HG03066 (cell line): ENCODE data around the gene ACOX1.

ENCODE experiments used
- ATAC-seq: cut with Tn5 transposase; IDR thresholded peaks from one replicate; pipeline ENCODE4 v1.9.1; 2021; ENCODE audit warnings: low read depth; ENCODE audit not compliant: unreplicated experiment

Gene ACOX1

DNA sequence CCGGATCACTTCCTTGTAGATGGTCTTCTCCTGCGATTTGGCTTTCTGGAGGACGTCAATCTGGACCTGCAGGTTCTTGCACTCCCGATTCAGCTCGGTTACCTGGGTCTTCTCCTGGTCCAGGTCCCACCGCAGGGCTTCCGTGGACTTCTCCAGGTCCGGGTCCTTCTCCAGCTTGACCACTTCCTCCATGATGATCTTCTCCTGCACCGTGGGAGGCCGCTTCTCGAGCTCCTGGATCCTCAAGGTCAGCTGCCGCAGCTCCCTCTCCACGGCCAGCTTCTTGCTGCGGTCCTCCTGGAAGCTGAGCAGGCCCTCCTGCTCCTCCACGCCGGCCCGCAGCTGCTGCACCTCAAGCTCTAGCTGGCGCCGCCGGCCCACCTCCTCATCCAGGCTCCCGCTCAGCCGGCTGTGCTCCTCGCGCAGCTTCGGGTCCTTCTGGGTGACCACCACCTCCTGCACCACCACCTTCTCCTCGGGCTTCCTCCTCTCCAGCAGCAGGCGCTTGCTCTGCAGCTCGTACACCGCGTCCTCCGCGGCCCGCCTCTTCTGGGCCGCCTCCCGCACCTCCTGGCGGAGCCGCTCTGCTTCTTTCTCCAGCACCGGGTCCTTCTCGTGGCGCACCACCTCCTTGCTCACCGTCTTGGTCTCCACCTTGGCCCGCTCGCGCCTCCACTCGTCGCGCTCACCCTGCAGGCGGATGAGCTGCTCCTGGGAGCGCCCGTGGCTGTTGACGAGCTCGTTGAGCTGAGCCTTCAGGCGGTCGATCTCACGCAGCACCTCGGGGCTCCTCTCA, 29.9 kb upstream of the ACOX1 start:
- no peak for ATAC-seq

DNA sequence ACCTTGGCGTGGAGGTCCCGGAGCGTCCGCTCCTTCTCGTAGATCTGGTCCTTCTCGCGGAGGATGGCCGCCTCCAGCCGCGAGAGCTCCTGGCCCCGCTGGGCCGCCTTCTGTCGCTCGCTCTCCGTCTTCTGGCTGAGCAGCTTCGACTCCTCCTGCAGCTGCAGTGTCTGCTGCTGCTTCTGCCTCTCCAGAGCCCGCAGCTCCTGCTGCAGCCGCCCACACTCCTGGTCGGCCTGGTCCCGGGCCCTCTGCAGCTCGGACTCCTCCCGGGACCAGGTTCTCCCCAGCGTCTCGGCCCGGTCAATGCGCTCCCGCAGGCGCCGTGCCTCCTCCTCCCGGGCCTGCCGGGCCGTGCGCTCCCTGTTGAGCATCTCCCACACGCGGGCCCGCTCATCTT, 29.2 kb upstream of the ACOX1 start:
- no peak for ATAC-seq

DNA sequence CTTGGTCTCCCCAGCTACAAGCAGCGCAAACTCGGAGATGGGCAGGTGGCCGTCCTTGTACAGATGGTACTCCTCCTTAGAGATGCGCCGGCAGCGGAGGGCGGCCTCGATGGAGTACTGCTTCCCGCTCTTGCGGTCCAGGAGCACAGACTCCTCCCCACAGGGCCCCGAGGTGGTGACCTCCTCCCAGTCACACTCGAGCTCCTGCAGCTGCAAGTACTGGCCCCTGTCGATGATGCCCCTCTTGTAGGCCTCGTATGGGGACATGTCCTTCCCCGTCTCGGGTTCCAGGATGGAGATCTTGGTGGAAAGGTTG, 28.8 kb upstream of the ACOX1 start:
- ATAC-seq, result no peak

DNA sequence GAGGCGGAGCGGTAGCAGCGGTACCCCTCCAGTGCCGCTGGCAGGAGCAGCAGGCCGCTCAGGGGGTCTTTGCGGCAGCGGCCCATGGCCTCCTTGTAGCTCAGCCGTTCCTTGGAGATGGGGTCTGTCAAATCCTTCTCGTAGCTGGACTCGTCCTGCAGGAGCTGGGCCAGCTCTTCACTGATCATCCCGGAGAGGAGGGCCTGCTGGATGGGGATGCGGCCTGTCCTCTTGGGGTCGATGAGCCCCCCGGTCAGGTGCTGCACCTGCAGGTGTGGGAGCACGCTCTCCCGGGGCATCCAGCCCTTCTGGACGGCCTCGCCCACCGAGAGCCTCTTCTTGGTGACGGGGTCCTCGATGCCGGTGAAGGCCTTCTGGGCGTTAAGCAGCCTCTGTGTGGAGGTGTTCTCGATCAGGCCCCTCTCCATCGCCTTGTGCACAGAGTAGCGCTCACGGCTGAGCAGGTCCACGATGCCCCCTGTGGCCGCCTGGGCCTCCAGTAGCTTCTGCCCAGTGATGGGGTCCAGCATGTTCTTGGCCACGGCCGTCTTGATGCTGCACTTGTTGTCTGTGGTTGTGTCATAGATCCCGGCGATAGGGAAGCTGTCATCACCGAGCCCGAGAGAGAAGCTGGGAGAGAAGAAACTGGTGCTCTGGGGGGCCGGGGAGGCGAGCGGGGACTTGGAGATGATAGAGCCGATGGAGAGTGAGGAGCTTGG, 28.3 kb upstream of the ACOX1 start:
- ATAC-seq, result no peak

DNA sequence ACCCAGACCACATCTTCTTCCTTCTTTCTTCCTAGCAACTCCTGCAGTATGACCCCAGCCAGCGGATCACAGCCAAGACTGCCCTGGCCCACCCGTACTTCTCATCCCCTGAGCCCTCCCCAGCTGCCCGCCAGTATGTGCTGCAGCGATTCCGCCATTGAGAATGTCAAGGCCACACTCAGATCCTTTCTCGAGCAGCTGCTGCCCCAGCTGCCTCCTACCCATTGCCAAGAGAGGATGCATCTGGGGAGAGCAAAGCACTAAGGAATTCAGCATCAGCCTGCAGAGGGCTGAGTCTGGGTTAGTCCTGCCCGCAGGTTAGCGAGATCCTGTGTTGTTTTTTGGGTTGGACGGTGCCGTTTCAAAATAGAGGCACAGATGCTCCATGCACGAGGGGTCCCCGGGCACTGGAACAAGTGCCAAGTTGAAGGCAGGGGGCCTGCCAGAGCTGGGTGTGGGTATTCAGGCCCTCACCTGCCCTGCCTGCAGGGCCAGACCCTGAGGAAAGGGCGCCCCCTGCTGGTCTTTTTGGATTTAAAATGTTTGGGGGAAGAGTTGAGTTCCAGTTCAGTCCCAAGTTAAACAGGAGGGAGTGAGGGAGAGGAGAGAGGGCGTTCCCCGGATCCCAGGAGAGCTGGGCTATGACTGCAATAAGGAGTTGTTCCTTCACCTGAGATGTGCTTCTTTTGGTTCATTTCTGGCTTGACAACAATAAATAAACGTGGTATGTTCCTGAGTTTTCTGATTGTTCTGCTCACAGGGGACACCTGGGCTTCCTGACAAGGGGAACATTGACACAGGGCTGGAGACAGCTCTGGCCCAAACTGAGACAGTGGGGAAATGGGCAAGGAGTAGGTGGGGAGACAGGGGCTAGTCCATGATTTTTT, 26.5 kb upstream of the ACOX1 start:
- ATAC-seq, result no peak

DNA sequence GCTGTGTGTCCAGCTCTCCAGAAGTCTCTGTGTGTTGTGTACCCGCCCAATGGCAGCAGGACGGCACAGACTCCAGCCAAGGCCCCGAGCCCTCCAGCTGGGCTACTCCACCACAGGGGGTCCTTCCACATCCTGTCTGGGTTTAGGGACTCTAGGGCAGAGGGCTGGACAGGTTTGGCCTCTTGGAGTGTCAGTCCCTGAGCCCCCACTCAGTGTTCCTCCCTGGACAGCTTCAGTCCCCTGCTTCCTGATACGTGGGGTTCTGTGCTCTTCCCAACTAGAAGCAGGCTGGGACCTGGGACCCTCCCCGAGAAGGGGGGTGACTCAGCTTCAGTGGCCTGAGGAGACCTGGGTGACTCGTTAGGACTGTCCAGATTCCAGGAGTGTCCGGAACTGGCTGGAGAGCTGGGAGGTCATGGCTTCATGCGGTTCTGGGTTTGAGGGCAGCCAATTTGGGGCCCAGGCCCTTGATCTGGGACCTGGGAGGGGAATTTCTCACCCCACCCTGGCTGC, 25.8 kb upstream of the ACOX1 start:
- ATAC-seq, result no peak

DNA sequence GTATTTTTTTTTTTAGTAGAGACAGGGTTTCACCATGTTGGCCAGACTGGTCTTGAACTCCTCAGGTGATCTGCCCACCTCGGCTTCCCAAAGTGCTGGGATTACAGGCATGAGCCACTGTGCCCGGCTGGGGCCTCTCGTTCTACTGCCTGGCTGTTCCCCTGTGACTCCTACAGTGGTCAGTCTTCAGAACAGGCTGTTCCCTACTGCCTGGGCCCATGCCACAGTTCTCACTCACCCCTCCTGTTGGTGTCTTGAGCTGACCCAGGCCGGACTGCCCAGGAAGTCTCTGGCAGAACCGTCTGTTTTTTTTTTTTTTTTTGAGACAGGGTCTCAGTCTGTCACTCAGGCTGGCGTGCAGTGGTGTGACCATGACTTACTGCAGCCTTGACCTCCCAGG, 24.9 kb upstream of the ACOX1 start:
- ATAC-seq, result no peak

DNA sequence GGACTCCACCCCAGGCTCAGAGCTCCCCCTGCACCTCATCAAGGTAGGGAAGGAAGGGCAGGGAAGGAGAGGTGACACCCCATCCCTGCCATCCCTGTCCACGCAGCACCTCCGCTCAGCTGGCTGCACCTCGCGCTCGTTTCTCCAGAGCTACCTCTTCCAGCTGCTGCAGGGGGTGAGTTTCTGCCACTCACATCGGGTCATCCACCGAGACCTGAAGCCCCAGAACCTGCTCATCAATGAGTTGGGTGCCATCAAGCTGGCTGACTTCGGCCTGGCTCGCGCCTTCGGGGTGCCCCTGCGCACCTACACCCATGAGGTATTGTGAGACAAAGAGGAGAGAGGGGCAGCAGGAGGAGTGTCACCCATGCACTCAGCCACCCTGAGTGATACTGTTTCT, 23.1 kb upstream of the ACOX1 start:
- ATAC-seq, result no peak

DNA sequence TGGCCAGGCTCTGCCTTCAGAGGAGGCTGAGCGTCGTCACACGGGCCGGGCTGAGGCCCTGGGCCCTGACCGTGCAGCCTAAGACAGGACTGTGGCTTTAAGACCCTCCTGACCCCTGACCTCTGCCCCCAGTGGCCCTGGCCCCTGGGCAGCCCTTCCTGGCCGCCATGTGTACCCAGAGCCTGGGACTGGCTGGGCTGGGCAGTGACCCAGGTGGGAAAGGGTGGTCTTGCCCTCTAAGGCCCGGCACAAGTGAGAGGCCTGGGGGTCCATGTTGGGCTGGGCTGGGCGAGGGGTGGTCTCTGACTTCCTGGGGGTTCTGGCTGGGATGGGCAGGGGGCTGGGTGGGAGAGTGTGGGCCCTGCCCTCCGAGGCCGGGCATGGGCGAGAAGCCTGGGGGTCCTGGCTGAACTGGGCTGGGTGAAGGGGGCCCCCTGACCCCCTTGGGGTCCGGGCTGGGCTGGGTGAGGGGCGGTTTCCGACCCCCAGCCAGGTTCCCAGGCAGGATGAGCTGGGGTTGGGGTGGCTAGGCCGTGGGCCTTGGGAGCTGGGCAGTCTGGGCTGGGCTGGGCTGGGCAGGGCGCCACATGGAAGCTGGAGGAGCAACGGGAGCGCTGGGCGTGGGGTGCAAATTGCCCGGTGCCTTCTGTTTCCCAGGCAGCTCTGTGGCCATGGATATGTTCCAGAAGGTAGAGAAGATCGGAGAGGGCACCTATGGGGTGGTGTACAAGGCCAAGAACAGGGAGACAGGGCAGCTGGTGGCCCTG, 22.0 kb upstream of the ACOX1 start, which contains the start of gene CDK3:
Gene CDK3, plus strand, starts transcription at position 101 of the 767 bp plus-strand sequence. Its CDS starts 571 bp downstream, at position 672.
- ATAC-seq, result no peak

DNA sequence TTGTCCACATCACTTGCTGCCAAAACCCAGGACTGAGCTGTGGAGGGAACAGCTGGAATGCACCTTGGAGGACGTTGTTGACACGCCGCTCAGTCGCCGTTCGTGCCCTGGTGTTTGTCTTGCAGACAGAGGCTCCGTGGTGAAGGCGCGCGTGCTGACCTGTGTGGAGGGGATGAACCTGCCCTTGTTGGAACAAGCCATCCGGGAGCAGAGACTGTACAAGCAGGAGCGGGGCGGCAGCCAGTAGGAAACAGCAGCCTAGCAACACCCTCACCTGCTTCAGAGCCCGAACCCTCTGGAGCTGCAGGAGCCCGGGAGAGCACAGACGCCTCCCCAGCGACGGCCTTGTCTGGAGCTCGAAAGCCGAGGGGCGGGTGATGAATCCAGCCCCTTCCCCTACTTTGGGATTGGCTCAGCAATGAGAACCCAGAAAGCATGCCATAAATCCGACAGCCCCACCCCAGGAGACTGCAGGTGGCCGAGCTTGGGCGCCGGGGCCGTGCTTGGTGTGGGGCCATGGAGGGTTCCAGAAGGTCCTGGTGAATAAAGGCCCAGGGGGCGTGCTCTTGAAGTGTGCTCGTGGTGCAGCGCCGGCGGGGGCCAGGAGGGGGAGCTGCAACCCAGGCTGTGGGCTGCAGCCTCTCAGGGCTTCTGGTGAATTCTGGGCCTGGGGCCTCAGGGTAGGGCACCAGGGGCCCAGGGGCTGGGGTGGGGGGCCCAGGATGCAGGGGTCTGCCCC, 21.2 kb upstream of the ACOX1 start:
- no peak for ATAC-seq

DNA sequence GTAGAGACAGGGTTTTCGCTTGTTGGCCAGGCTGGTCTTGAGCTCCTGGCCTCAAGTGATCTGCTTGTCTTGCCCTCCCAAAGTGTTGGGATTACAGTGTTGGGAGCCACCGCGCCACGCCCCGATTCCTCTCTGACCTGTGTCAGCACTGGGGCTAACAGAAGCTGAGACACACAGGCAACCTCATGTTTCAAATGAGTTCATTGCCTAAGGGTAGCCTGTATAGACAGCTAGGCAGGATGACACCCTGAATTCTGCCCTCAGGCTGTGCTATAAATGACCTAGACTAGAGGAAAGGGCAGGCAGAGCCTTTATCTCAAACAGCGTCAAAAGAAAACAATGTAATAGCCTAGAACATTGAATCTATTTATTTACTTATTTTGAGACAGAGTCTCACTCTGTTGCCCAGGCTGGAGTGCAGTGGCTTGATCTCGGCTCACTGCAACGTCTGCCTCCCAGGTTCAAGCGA, 19.4 kb upstream of the ACOX1 start:
- no peak for ATAC-seq

DNA sequence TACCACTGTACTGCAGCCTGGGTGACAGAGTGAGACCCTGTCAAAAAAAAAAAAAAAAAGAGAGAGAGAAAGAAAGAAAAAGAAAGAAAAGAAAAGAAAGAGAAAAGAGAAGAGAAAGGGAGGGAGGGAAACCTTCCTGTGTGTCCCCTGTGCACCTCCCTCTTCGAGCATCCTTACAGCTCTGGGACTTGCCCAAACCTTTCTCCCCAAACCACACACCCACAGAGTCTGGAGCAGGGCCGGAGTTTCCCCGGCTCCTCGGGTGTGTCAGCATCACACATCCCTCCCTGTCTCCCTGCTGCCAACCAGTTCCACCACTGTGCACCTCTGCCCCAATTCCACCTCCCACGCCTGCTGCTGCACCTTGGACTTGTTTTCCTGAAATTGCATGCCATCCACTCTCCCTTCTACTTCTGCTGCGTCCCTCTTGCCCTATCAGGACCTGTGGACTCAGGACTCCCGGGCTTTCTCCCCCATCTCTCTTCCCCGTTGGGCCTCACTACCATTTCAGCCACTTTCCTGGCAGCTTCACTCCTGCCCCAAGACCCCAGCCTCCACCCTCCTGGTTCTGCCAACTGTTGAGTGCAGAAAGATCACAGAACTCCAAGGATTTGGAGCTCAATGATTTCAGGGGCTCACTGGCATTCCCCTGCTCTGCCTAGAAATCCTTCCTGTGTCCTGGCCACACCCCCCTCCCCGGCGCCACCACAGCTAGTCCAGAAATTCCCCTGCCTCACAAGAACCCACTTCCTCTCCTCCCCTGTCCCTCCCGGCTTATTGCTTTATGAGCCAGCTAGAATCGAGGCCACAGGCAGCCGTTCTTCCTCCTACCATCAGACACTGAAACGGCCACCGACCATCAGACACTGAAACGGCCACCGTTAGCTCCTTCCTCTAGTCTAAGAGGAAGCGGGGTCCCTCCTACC, 18.0 kb upstream of the ACOX1 start:
- no peak for ATAC-seq

DNA sequence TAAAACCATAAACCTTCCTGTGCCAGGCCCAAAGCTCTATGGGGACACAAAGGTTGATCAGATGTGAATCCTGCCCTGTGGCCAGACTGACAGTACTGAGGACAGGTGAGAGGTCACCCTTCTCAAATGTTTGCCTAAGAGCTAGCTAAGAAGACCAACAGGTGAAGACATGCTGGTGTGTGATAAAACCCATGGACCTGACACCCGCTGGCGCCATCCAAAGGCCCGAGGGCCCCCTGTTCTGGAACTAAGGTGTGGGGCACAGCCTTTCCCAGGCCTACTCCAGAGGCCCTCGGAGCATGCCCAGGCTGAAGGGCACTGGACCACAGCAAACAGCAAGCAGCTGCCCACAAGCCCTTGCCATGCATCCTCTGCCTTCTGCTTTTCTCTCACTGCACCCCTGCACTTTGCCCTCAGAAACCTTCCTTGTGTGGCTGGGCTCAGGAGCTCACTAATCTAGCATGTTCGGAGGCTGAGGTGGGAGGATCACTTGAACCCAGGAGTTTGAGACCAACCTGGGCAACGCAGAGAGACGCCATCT, 16.5 kb upstream of the ACOX1 start:
- no peak for ATAC-seq

DNA sequence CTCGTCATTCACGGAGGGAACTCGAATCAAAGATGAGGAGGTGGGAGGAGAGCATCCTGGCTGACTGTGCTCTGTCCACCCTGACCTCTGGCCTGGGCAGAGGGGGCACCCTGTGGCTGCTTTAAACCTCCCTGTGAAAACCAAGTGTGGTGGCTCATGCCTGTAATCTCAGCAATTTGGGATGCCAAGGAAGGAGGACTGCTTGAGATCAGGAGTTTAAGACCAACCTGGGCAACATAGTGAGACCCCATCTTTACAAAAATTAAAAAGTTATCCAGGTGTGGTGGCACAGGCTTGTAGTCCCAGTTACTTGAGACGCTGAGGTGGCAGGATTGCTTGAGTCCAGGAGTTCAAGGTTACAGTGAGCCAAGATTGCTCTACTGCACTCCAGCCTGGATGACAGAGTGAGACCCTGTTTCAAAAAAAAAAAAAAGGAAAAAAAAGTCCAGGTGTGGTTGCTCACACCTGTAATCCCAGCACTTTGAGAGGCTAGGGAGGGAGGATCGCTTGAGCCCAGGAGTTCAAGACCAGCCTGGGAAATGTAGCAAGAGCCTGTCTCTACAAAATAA, 15.9 kb upstream of the ACOX1 start:
- no peak for ATAC-seq

DNA sequence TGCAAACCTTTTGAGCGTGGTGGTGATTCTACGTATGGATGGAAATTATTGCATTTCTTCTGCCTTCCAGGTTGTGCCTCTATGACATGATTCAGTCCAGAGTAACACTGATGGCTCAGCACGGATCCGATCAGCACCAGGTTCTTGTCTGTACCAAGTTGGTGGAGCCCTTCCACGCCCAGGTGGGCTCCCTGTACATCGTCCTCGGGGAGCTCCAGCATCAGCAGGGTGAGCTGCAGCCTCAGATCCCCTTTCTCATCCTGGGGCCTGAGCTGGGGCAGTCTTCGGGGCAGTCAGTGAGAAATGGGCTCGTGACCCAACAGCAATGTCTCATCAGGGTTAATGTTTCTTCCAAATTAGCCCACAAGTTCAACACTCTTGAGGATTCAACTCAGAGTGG, 12.4 kb upstream of the ACOX1 start:
- no peak for ATAC-seq

DNA sequence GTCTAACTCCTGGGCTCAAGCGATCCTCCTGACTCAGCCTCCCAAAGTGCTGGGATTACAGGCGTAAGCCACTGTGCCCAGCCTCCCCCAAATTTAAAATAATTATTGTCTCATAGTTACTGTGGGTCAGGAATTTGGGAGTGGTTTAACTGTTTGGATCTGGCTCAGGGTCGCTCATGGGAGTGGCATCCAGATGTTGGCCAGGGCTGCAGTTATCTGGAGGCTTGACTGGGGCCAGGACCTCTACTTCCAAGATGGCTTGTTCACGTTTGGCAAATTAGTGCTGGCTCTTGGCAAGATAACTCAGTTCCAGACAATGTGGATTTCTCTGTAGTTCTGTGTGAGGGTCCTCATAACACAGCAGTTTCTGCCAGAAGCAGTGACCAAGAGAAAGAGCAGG, 8.1 kb upstream of the ACOX1 start:
- ATAC-seq, result no peak

DNA sequence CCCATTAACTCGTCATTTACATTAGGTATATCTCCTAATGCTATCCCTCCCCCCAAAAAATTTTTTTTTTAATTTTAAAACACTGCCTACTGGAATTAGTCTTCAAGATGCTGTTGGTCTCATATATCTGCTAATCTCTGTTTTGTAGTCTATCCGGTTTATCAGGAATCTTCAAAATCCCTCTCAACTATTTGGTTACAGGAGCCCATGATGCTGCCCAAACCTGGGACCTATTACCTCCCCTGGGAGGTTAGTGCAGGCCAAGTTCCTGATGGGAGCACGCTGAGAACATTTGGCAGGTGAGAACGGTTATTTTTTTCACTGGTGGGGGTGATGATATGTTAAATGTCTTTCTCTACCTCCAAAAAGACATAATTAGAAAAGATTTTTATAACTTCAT, 7.0 kb upstream of the ACOX1 start:
- ATAC-seq, result no peak
